ENCODE measurements around the gene NREP. TPM values are rescaled to one million over a fixed set of nuclear protein-coding genes. Genes with fewer than 3 reads are reported as not detected.

NREP gene
- polyA plus RNA-seq, 1 experiment: 387 TPM

DNA sequence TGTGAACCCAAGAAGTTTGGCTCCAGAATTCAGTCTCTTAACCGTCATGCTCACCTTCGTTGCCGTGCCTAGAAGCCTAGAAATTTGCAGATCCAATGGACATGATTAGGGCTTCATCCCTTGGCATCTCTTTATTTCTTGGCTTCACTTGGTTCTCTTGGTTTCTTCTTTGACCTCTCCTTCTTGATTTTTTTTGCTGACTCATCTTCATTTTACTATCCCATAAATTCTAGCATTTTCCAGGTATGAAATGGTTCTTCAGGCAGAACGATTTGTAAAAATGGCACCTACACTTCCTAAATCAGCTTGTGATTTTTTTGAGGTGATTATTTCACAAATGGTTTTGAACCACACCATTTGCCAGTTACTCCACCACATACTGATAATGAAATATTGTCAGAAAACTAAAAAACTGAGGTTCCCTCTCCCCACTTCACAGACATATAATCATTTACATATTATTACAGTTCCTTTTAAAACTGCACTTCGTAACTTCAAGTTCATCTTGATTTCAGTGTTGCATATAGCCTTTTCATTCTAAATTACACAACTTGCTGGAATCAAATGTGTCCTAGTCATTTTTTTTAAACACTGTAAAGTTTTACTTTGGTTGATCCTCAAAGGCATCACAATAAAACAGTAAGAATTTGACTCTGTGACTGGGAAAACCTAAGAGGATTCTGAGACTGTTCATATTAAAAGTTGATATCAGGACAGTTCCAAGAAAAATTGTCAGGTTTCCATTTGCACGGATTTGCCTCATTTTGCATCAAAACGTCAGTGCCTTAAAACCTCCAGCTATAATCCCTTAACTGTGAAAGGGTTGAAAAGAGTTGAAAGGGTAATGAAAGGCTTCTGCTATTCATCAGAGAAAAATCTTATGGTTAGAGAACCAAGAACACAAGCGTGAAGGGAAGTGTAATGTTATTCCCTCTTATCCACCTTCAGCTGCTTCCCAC lies 8.9 kb upstream of the NREP start:
- Histone ChIP-seq H3K4me3 (ENCODE audit: low read depth, low read length) (no peak overlapping the region), H3K36me3 (ENCODE audit: control insufficient read depth, insufficient read depth, low read length) (no peaks in the 10 kb centered on the region), H3K27me3 (ENCODE audit: control insufficient read depth, insufficient read depth, low read length) (no peaks in the 10 kb centered on the region)
- DNase-seq (ENCODE audit: low read depth): no peak
- ChIA-PET CTCF (interaction anchor here (1.4 to 1.6 kb wide), 2 partner anchors 9 to 234 kb away, joined by 4 to 6 read pairs; partner anchors contain the start of gene NREP), POLR2A (no interaction called here)
- TF ChIP-seq, protein P1, sequence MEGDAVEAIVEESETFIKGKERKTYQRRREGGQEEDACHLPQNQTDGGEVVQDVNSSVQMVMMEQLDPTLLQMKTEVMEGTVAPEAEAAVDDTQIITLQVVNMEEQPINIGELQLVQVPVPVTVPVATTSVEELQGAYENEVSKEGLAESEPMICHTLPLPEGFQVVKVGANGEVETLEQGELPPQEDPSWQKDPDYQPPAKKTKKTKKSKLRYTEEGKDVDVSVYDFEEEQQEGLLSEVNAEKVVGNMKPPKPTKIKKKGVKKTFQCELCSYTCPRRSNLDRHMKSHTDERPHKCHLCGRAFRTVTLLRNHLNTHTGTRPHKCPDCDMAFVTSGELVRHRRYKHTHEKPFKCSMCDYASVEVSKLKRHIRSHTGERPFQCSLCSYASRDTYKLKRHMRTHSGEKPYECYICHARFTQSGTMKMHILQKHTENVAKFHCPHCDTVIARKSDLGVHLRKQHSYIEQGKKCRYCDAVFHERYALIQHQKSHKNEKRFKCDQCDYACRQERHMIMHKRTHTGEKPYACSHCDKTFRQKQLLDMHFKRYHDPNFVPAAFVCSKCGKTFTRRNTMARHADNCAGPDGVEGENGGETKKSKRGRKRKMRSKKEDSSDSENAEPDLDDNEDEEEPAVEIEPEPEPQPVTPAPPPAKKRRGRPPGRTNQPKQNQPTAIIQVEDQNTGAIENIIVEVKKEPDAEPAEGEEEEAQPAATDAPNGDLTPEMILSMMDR (IDR thresholded peaks at IDR 0.05; ENCODE audit: insufficient read depth, low read depth, low read length): no peak

DNA sequence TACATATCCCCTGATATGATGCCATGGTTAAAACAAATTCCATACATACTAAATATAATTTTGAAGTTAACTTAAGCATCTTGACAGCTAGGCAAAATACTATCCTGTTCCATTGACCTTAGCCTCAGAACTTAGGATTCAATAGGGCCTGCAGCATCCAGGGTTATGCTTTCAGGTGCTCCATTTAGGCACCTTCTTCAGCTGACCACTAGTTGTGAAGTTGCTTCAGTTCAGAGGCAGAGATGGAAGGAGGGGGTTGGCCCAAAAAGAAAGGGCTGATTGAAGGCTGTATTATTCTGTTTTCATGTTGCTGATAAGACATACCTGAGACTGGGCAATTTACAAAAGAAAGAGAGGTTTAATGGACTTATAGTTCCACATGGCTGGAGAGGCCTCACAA lies 7.0 kb upstream of the NREP start:
- TF ChIP-seq, protein P1 (IDR thresholded peaks at IDR 0.05; ENCODE audit: insufficient read depth, low read depth, low read length): no peak
- no peak for DNase-seq (ENCODE audit: low read depth)
- CTCF ChIA-PET: no interaction called here
- Histone ChIP-seq H3K36me3 (ENCODE audit: control insufficient read depth, insufficient read depth, low read length) (no peaks in the 10 kb centered on the region), H3K27me3 (ENCODE audit: control insufficient read depth, insufficient read depth, low read length) (no peaks in the 10 kb centered on the region), H3K4me3 (ENCODE audit: low read depth, low read length) (no peak overlapping the region)
- POLR2A ChIA-PET: no interaction called here

DNA sequence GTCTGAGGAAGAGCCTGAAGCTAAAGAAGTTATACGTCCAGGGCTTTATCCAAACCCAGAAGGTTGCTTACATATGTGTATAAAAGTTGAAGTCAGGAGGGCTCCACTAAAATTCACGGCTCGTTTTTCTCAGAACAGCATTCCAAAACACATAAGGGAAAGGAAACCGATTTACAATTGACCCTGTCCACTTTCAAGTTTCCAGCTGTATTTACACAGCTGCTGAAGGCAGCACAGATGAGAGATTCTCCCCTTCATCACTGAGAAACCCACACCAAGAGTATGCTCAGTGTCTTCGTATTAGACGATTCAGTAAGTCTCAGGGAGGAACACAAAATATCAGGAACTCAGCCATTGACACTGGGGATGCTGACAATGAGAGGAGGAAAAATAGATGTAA lies 5.9 kb upstream of the NREP start:
- no peak for DNase-seq (ENCODE audit: low read depth)
- CTCF ChIA-PET: no interaction called here
- TF ChIP-seq, protein P1 (IDR thresholded peaks at IDR 0.05; ENCODE audit: insufficient read depth, low read depth, low read length): no peak

GRCh38 chr5:111758284-111758628 lies 1.3 kb upstream of the NREP start:
- ChIA-PET CTCF (interaction anchor here (0.7 to 1.8 kb wide), 6 partner anchors 11 to 322 kb away, joined by 3 to 5 read pairs (median 4); no protein-coding TSS in a partner anchor), POLR2A (interaction anchor here (0.6 to 1.4 kb wide), 5 partner anchors 10 to 238 kb away, joined by 3 to 6 read pairs (median 3); no protein-coding TSS in a partner anchor)
- H3K4me3 ChIP-seq (ENCODE audit: low read depth, low read length): peak overlapping the region; percentile 73
- no peaks in the 10 kb centered on the region for H3K27me3 ChIP-seq (ENCODE audit: control insufficient read depth, insufficient read depth, low read length)
- DNase-seq (ENCODE audit: low read depth): no peak
- no peaks in the 10 kb centered on the region; the same call in 1 of the 2 replicates for H3K36me3 ChIP-seq (ENCODE audit: control insufficient read depth, insufficient read depth, low read length)
- TF ChIP-seq, protein P1 (IDR thresholded peaks at IDR 0.05; ENCODE audit: insufficient read depth, low read depth, low read length): no peak

More for the DNA sequence above, 5.9 kb upstream of the NREP start:
- H3K4me3 ChIP-seq (ENCODE audit: low read depth, low read length): no peak overlapping the region
- POLR2A ChIA-PET: no interaction called here
- no peaks in the 10 kb centered on the region for H3K27me3 ChIP-seq (ENCODE audit: control insufficient read depth, insufficient read depth, low read length)
- H3K36me3 ChIP-seq (ENCODE audit: control insufficient read depth, insufficient read depth, low read length): no peaks in the 10 kb centered on the region
